Embryonic facial prominence (tissue), 1 donor: ENCODE results near the gene SPEG.

Experiments
- DNase-seq: peaks from one replicate; pipeline ENCODE4 v3.0.0-alpha.2; 2016; ENCODE audit errors: extremely low spot score

Gene SPEG

DNA sequence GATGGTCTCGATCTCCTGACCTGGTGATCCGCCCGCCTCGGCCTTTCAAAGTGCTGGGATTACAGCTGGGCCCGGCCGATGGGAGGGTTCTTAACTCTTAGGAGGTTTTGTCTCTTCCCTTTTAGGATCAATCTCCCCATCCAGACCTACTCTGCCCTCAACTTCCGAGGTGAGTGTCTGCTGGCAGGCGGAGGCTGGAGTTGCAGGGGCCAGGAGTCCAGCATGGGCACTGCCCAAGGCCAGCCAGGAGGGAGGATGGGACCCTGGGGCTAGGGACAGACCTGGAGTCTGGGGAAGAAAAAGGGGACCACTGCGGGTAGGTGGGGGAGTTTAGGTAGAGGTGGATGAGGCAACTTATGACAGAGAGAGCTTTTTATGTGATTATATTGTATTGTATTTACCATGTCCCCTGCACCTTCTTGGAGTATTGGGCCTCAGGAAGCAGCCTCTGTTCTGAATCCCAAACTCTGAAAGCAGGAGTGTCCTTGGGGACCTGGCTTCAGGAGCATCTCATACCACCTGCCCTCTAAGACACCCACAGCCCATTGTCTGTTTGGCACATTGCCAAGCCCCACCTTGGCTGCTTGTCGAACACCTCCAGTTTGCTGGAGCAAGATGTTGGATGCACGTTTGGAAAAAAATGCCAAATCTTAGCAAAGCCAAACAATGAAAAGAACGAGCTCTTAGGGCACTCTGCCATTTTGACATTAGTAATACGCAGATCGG, 10.8 kb upstream of the SPEG start:
- DNase-seq: no peak

GRCh38 chr2:219425238-219426067, 9.2 kb upstream of the SPEG start:
- DNase-seq: no peak

DNA sequence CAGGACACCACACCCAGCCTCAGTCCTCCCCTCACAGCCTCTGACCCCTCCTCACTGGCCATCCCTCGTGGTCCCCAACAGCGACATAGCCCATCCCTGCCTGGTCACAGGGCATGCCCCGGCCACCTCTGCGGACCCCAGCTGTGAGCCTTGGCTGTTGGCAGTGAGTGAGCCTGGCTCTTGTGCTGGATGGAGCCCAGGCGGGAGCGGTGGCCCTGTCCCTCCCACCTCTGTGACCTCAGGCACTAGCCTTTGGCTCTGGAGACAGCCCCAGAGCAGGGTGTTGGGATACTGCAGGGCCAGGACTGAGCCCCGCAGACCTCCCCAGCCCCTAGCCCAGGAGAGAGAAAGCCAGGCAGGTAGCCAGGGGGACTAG, 8.6 kb upstream of the SPEG start:
- no peak for DNase-seq

- no peak for DNase-seq
Observed at GRCh38 chr2:219426534-219427136, 8.0 kb upstream of the SPEG start.

DNA sequence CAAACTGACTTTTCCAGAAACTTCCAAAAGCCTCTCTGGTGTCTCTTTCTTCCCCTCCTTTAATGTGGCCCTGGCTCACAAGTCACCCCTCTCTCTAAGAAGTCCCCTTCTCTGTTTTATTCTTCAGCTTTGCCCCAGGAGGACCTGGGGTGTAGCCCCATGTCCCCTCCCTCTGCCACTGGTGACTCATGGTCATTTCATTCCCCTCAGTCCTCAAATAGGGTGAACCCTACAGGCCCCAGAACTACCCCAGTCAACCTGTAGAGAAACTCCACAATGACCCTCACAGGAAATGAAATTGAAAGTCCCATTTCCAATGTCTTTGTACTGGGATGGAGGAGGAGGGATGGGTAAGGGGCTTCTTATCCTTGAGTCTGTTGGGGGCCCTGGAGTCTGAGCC, 6.2 kb upstream of the SPEG start:
- DNase-seq: no peak

DNA sequence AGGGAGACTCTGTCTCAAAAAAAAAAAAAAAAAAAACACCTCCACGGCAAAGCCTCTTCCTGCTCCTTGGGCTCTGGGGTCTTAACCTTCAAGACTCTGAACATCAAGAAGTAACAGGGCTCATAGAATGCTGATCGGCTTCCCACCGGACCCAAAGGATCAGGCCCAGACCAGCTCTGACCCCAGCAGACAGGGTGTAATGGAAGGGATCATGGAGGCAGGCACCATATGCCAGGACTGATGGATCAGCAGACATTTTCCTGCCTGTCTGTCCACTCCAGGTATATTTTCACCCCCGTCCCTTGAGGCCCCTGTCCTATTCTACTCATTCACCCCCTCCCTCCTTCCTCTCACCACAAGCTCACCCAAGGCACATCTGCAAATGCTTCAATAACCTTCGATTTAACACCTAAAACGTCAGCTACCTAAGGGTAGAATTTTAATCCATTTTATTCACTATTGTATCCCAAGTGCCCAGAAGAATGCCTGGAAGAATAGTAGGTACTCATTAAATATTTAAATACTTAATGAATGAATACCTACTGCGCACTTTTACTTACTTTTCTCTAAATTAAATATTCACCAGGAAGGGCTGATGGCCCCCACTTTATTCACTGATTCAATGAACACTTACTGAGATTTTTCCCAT, 4.6 kb upstream of the SPEG start:
- no peak for DNase-seq

DNA sequence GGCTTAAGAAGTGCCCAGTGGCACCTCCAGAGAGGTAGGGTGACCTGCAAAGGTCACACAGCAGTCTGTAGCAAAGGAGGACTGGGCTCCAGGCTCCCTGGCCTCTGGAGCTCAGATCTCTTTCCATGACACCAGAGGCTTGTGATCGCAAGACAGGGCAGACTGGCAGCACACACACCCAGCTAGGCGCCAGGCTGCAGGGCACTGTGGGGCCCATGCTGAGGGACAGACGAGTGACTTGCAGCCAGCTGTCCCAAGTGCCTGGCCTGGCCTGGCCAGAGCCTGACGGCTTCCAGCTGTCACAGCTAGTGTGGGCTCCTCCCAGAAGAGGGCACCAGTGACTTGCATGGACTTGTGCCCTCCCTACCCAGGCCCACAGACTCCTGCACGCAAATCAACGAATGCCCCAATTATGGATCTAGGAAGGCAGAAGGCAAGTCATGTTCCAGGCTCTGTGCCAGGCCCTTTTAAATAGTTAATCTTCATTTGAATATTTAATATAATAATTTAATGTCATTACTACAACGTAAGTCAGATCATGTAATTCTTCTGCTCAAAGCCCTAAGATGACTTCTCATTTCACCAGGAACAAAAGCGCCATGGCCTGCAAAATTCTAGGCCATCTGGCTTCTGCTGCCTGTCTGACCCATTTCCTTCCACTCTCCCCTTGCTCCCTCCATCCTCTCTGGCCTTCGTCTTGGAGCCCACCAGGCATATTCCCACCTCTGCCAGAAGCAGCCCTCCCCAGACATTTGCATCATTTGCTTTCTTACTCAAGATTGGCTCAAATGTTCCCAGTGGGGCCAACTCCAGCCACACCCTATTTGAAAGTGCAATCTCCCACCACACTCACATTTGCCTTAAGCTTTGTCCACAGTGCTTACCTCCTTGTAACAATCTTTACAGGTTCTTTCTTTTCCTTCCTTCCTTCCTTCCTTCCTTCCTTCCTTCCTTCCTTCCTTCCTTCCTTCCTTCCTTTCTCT, 3.7 kb upstream of the SPEG start:
- DNase-seq: no peak

DNA sequence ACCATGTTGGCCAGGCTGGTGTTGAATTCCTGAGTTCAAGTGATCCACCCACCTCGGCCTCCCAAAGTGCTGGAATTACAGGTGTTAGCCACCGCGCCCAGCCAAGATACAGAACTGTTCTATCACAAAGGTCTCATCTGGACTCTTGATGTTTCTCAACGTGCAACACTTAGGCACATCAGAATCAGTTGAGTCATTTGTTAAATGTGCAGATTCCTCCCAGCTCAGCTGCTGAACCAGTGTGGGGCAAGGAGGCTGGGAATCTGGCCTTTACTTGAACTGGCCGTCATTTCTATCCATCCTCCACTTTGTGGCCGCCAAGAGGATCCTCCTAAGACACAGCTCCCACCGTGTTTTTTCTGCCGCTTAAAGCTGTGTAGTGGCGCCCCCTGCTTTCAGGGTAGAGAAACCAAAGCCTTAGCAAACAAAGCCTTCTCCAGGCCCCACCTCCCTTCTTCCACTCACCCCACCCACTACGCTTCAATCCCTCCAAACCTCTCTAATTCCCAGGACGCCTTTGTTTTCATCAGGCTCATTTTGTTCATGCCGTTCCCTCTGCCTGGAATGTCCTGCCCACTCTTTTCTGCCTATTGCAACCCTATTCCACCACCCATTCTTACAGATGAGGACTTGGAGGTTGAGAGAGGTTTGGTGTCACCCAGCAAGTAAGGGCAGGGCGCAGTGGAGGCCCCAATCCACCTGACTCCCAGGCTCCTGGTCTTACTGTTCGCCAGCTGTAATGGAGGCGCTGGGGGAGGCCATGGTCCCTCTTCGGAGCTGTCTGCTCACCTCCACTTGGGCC, 776 bp upstream of the SPEG start:
- DNase-seq: no peak

- no peak for DNase-seq
Observed at GRCh38 chr2:219434468-219434717, 250 bp upstream of the SPEG start.

DNA sequence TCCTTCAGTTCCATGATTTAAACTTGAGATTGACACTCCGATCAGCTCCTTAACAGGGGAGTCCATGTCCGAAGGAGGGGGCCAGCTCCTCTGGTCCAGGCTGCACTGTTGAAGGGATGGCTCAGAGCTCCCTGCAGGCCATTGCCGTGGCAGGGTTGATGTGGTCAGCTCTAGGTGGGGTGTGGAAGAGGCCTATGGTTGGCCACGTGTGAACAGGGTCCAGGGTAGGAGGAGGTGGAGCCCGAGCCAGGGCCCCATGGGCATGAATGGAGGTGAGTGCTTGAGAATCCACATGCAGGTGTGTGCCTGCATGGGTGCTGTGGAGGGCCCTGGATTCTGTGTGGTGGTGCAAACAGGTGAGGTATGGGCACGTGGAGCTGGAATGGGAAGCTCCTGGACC, 1.1 kb downstream of the SPEG start:
- DNase-seq: no peak

GRCh38 chr2:219436491-219436890, 1.8 kb downstream of the SPEG start:
- DNase-seq: no peak

- no peak for DNase-seq
Observed at GRCh38 chr2:219437141-219437540, 2.5 kb downstream of the SPEG start.

- DNase-seq: no peak
Observed at GRCh38 chr2:219437690-219438206, 3.1 kb downstream of the SPEG start.

- DNase-seq: no peak
Observed at GRCh38 chr2:219438453-219438852, 3.8 kb downstream of the SPEG start.

DNA sequence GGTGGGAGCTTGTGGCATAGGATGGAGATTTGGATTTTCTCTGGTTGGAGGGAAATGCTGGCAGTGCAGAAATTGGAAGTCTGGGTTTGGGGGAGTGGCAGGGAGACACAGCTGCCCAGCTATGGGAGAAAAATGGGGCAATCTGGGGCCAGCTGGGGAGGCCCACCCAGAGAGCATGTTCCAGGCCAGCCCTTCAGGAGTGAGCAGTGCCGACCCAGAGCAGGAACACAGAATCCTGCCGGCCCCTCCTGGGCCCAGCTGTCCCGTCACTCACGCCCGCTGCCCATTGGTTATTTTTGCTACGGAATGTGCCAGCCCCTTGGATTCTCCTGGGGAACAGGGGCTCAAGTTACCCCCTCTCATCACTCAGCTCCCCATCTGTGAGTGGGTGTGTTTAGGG, 4.9 kb downstream of the SPEG start:
- DNase-seq: no peak

DNA sequence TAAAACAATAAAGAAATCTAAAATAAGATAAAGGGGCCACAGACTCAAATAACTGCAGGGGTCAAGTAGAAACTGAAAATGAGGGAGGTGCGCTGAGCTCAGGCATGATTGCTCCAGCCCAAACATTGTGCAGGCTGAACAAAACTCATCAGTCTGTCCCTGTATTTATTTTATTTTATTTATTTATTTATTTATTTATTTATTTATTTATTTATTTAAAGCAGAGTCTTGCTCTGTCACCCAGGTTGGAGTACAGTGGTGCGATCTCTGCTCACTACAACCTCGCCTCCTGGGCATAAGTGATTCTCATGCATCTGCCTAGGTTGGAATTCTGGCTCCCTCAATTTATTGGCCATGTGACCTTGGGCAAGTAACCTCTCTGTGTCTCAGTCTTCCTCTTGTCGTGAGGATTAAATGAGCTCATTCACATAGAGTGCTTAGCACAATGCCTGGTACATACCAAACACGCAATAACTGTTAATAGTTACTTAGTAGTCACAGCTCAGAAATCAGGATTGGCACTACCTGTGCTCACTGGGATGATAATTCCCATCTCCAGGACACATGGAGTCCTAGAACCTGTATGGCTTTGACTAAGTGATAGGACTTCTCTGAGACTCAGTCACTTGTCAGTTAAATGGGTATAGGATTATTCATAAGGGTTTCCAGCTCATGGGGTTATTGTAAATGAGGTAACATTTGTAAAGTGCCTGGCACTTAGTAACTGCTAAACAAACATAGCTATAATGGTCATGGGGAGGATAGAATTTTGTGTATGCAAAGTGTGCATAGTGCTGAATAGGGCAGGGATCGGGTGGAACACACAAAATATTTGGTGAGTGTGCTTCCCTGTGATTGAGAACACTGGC, 6.0 kb downstream of the SPEG start:
- DNase-seq: no peak

DNA sequence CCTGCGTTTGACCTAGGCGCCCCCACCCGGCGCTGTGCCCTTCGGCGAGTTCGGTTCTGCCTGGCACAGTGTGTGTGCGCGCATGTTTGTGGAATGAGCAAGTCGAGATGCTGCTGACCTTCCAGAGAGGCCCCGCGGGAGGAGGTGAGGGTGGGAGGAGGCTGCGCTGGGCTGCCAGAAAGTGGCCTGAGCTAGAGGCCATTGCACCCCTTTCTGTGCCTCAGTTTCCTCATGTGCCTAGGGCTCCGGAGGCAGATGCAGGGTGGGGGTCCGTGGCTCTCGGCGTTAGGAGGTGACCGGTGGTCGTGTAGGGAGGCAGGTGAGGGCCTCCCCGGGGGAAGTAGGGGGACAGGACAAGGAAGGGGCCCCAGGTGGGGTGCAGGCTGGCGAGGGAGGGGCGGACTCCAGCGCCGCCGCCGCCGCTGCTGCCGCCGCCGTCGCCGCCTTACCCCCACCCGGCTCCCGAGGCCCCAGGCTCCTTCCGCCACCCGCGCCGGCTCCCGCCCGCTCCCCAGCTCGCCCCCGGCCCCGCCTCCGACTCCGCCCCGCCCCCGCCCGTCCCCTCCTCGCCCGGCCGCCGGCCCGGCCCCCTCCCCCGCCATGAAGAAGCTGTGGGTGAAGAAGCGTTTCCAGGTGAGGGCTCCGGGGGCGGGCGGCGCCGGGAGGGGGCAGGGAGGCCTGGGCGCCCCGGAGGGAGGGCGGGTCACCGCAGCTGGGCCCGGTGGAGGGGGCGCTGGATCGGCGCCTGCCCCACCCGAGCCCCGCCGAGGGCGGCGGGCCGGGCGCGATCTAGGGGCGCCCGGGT, 7.0 kb downstream of the SPEG start:
- no peak for DNase-seq

DNA sequence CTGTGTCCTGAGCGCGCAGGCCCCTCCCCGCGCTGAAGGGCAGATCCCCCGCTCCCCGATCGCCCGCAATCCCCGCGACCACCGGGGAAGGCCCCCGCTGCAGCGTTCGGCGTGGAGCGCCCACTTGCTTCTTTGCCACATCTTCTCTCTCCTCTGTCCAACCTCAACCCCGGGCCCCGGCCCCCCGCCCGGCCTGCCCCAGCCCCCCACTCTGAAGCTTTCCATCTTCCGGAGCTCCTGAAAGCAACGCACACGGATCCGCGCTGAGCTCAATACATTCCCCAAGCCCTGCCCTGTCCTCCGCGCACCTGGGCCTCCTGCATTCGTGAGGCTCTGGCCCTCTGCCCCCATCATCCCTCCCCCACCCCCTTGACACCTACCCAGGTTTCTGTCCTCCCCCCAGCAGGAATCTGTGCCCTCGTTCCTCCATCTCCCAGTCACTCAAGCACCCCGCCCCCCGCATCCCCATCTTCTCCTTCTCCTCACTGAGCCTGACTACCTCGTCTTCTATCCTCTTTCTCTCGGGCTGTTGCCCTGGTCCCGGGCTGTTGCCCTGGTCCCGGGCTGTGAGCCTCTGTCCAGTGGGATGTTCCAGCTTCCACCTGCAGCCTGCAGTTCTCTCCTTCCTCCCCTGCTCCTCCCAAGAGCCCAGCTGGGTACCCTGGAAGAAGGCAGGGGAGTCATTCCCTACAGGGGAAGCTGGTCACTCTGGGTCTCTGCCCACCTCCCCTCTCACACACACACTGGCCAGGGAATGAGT, 7.8 kb downstream of the SPEG start:
- no peak for DNase-seq
